IMR-90 (cell line): ENCODE results near the gene HNRNPC. TPM values are rescaled to one million over a fixed set of nuclear protein-coding genes. Genes with fewer than 3 reads are reported as not detected.

ENCODE experiments used
- ATAC-seq: fragments of 200-7000 bp; cut with Tn5 transposase; 2 replicates; pipeline ENCODE4 v1.9.1; 2020; ENCODE audit warnings: low read depth, mild to moderate bottlenecking, moderate library complexity
- BruUV-seq: library from RNA; stranded (reverse); fragments of 400-500 nt; replicated peaks from 2 replicates; lab custom pipeline; 2021; lab: Mats Ljungman, UMichigan
- CTCF ChIA-PET: fragments of 300-600 bp; formaldehyde crosslinking; extraction: SDS; loops from one replicate; lab custom pipeline; 2021; ENCODE audit warnings: antibody characterized with exemption; lab: Yijun Ruan, JAX
- POLR2A ChIA-PET: fragments of 300-600 bp; sonication (Branson Sonifier 250); formaldehyde crosslinking; loops from one replicate; lab custom pipeline; 2022; ENCODE audit warnings: antibody characterized with exemption; ENCODE audit not compliant: unreplicated experiment; lab: Charles Lee
- DNase-seq: peaks from one replicate; pipeline ENCODE4 v3.0.0; 2013
- H2AFZ ChIP-seq: replicated peaks from 2 replicates; pipeline ENCODE3; 2013; ENCODE audit warnings: low read length, mild to moderate bottlenecking; ENCODE audit not compliant: poor library complexity
- H2AK5ac ChIP-seq: 2 replicates; pipeline ENCODE4 v1.6.1; 2013; ENCODE audit warnings: low read depth, low read length, inconsistent platforms
- H2AK9ac ChIP-seq: replicated peaks from 2 replicates; pipeline ENCODE3; 2013; ENCODE audit warnings: mild to moderate bottlenecking, low read depth, low read length, moderate library complexity; ENCODE audit not compliant: poor library complexity
- H2BK120ac ChIP-seq: 2 replicates; pipeline ENCODE4 v1.6.1; 2013; ENCODE audit warnings: low read depth, low read length, inconsistent platforms
- H2BK15ac ChIP-seq: 3 replicates; pipeline ENCODE4 v1.6.1; 2013; ENCODE audit warnings: low read depth, low read length, inconsistent platforms
- H2BK20ac ChIP-seq: 2 replicates; pipeline ENCODE4 v1.6.1; 2013; ENCODE audit warnings: low read depth, mild to moderate bottlenecking, inconsistent platforms, low read length, moderate library complexity
- H2BK5ac ChIP-seq: 2 replicates; pipeline ENCODE4 v1.6.1; 2013; ENCODE audit warnings: mild to moderate bottlenecking, low read depth, low read length, inconsistent platforms; ENCODE audit not compliant: poor library complexity, severe bottlenecking
- H3K14ac ChIP-seq: replicated peaks from 2 replicates; pipeline ENCODE4 v1.6.1; 2013; ENCODE audit warnings: low read depth, low read length, inconsistent platforms
- H3K18ac ChIP-seq: 2 replicates; pipeline ENCODE4 v1.6.1; 2013; ENCODE audit warnings: low read depth, low read length, control low read depth
- H3K23ac ChIP-seq: 2 replicates; pipeline ENCODE4 v1.6.1; 2013; ENCODE audit warnings: low read depth, low read length, inconsistent platforms
- H3K27ac ChIP-seq: 2 replicates; pipeline ENCODE4 v1.5.1; 2013; ENCODE audit warnings: mild to moderate bottlenecking, control low read depth, low read length; ENCODE audit not compliant: insufficient read depth
- H3K27me3 ChIP-seq: 2 replicates; pipeline ENCODE4 v1.6.1; 2013; ENCODE audit warnings: low read length; ENCODE audit not compliant: control insufficient read depth, insufficient read depth
- H3K36me3 ChIP-seq: 2 replicates; pipeline ENCODE4 v1.6.1; 2013; ENCODE audit warnings: low read length, mixed read lengths; ENCODE audit not compliant: control insufficient read depth, insufficient read depth
- H3K4ac ChIP-seq: 2 replicates; pipeline ENCODE4 v1.6.1; 2013; ENCODE audit warnings: low read depth, low read length, inconsistent platforms
- H3K4me1 ChIP-seq: 2 replicates; pipeline ENCODE4 v1.6.1; 2013; ENCODE audit warnings: low read length, mixed read lengths; ENCODE audit not compliant: control insufficient read depth, insufficient read depth
- H3K4me2 ChIP-seq: 2 replicates; pipeline ENCODE4 v1.6.1; 2013; ENCODE audit warnings: low read depth, mild to moderate bottlenecking, control low read depth, low read length, moderate library complexity
- H3K4me3 ChIP-seq: 2 replicates; pipeline ENCODE4 v1.5.1; 2013; ENCODE audit warnings: low read depth, mild to moderate bottlenecking, control low read depth, low read length, moderate library complexity; ENCODE audit not compliant: insufficient read depth
- H3K56ac ChIP-seq: 2 replicates; pipeline ENCODE4 v1.6.1; 2013; ENCODE audit warnings: low read length, inconsistent platforms; ENCODE audit not compliant: insufficient read depth; ENCODE audit errors: extremely low read depth
- H3K79me1 ChIP-seq, 2 experiments: 2 replicates each; pipeline ENCODE4 v1.6.1; 2013; ENCODE audit warnings: low read length in 2 of 2, inconsistent platforms in 1 of 2, low read depth in 1 of 2
- H3K9ac ChIP-seq: 2 replicates; pipeline ENCODE4 v1.6.1; 2013; ENCODE audit warnings: low read depth, low read length, control low read depth
- H3K9me1 ChIP-seq: 2 replicates; pipeline ENCODE4 v1.6.1; 2013; ENCODE audit warnings: low read length, inconsistent platforms; ENCODE audit not compliant: insufficient read depth
- H3K9me3 ChIP-seq: 2 replicates; pipeline ENCODE4 v1.6.1; 2013; ENCODE audit warnings: low read length; ENCODE audit not compliant: control insufficient read depth, insufficient read depth
- H4K20me1 ChIP-seq: 2 replicates; pipeline ENCODE4 v1.6.1; 2013; ENCODE audit warnings: low read length, inconsistent platforms; ENCODE audit not compliant: insufficient read depth
- H4K5ac ChIP-seq: 2 replicates; pipeline ENCODE4 v1.6.1; 2013; ENCODE audit warnings: mild to moderate bottlenecking, low read depth, low read length, control low read depth
- H4K8ac ChIP-seq, 2 experiments: 2 replicates each; pipeline ENCODE4 v1.6.1; 2013; ENCODE audit warnings: low read depth in 2 of 2, low read length in 2 of 2, control low read depth in 1 of 2, inconsistent platforms in 1 of 2
- H4K91ac ChIP-seq: 2 replicates; pipeline ENCODE4 v1.6.1; 2013; ENCODE audit warnings: low read depth, low read length, inconsistent platforms; ENCODE audit not compliant: insufficient read depth
- BHLHE40 ChIP-seq: fragments of 150-350 bp; IDR thresholded peaks from 2 replicates; pipeline ENCODE4 v1.6.1; 2016; ENCODE audit warnings: mild to moderate bottlenecking, low read depth, low read length
- CEBPB ChIP-seq: IDR thresholded peaks from 2 replicates; pipeline ENCODE4 v1.6.1; 2012; ENCODE audit warnings: low read depth, low read length, improper control_type of control experiment
- NFE2L2 ChIP-seq: fragments of 150-350 bp; IDR thresholded peaks from 2 replicates; pipeline ENCODE4 v1.6.1; 2016; ENCODE audit warnings: low read depth, mild to moderate bottlenecking, low read length
- POLR2A ChIP-seq: IDR thresholded peaks from 2 replicates; pipeline ENCODE4 v1.6.1; 2012; ENCODE audit warnings: mild to moderate bottlenecking, low read depth, low read length
- RCOR1 ChIP-seq: IDR thresholded peaks from 2 replicates; pipeline ENCODE4 v1.6.1; 2012; ENCODE audit warnings: mild to moderate bottlenecking, low read length, improper control_type of control experiment; ENCODE audit not compliant: insufficient replicate concordance
- RFX5 ChIP-seq: IDR thresholded peaks from 2 replicates; pipeline ENCODE4 v1.8.0; 2012; ENCODE audit warnings: low read depth, mild to moderate bottlenecking, low read length, moderate library complexity
- WGBS, 2 experiments: methylation state at CpG; one replicate each; pipeline versions ENCODE4 v1.1.5 to v1.1.7; 2013; ENCODE audit warnings: missing lambda C conversion rate in 2 of 2; ENCODE audit not compliant: insufficient read length in 1 of 2; ENCODE audit errors: extremely low coverage in 2 of 2; 5-methylcytosine and 5-hydroxymethylcytosine counted together
- dilution Hi-C: fragments of 300-500 bp; cut with HindIII; formaldehyde crosslinking; loops from one replicate; pipeline ENCODE4 v1.14.3; 2018; ENCODE audit warnings: low sequenced_read_pairs; ENCODE audit not compliant: unreplicated experiment
- in situ Hi-C: fragments of 300-500 bp; cut with MboI; formaldehyde crosslinking; loops from 3 replicates; pipeline ENCODE4 v1.14.3; 2019; ENCODE audit warnings: low sequenced_read_pairs, inconsistent platforms, mixed read lengths
- intact Hi-C: fragments of 100-400 bp; cut with micrococcal nuclease; formaldehyde crosslinking; loops from 2 replicates; pipeline ENCODE4 v1.10.0; 2022
- polyA plus RNA-seq, 3 experiments: library from polyadenylated mRNA; depleted of rRNA; stranded (reverse); fragments of >200 nt; gene quantifications; 2 replicates each; pipeline ENCODE4 v1.2.3, GENCODE V29; 2012; ENCODE audit warnings: low replicate concordance in 1 of 3
- total RNA-seq: library from RNA; depleted of rRNA; stranded (reverse); fragments of >200 nt; gene quantifications from 2 replicates; pipeline ENCODE4 v1.2.3, GENCODE V29; 2012
- TF ChIP-seq, protein P1 (sequence below): conservative IDR thresholded peaks from 2 replicates; pipeline ENCODE4 v1.5.1; 2012; ENCODE audit warnings: mild to moderate bottlenecking, low read depth, low read length, improper control_type of control experiment
- TF ChIP-seq, protein P2 (sequence below): fragments of 150-350 bp; IDR thresholded peaks from 2 replicates; pipeline ENCODE4 v1.6.1; 2016; ENCODE audit warnings: low read depth, mild to moderate bottlenecking, low read length, moderate library complexity, borderline replicate concordance
- TF ChIP-seq, protein P3 (sequence below): fragments of 150-350 bp; IDR thresholded peaks from 2 replicates; pipeline ENCODE4 v1.6.1; 2017; ENCODE audit warnings: mild to moderate bottlenecking, antibody characterized with exemption, low read length, low read depth

HNRNPC gene
- total and polyA plus RNA-seq, 2 of the 4 experiments (the other 2 are of a cell fraction), result 308 to 615 TPM

- no peak overlapping the region for H3K4me2 ChIP-seq
- WGBS, 2 experiments, result 90% methylated on average over 4 of the region's 10 CpGs; no CpG with 5 or more reads in 1 of the 2 experiments
Observed at GRCh38 chr14:21258005-21258888, 11.0 kb downstream of the HNRNPC start.

More at GRCh38 chr14:21258005-21258888, 11.0 kb downstream of the HNRNPC start:
- Histone ChIP-seq H3K27ac (no peak overlapping the region), H4K20me1 (peaks cover 95% of the 10 kb centered on the region), H4K91ac (no peak overlapping the region), H3K4me1 (peaks cover 9% of the 10 kb centered on the region), H2AFZ (no peak overlapping the region), H2BK15ac (no peak overlapping the region), H3K18ac (no peak overlapping the region), H3K4me3 (no peak overlapping the region), H2AK5ac (no peak overlapping the region), H2AK9ac (no peak overlapping the region), H3K56ac (no peak overlapping the region), H3K9me1 (peaks cover 22% of the 10 kb centered on the region), H3K9ac (no peak overlapping the region), H2BK5ac (no peak overlapping the region), H3K27me3 (no peaks in the 10 kb centered on the region), H2BK20ac (no peak overlapping the region), H3K36me3 (peaks cover 38% of the 10 kb centered on the region), H4K8ac (no peak overlapping the region), H2BK120ac (no peak overlapping the region), H3K4ac (no peak overlapping the region), H4K5ac (no peak overlapping the region), H3K14ac (no peak overlapping the region), H3K9me3 (no peaks in the 10 kb centered on the region), H3K79me1 (peaks cover 5 to 45% of the 10 kb centered on the region in 2 experiments; a peak in 3 of 4 replicates), H3K23ac (peak overlapping the region; percentile 33; the same call in 1 of the 2 replicates)
- TF ChIP-seq NFE2L2 (no peak), POLR2A (0 out of 2 replicates have a peak, but pooled peaks have one; percentile 20), BHLHE40 (no peak), CEBPB (no peak), RCOR1 (no peak), RFX5 (no peak)
- TF ChIP-seq, protein P1, sequence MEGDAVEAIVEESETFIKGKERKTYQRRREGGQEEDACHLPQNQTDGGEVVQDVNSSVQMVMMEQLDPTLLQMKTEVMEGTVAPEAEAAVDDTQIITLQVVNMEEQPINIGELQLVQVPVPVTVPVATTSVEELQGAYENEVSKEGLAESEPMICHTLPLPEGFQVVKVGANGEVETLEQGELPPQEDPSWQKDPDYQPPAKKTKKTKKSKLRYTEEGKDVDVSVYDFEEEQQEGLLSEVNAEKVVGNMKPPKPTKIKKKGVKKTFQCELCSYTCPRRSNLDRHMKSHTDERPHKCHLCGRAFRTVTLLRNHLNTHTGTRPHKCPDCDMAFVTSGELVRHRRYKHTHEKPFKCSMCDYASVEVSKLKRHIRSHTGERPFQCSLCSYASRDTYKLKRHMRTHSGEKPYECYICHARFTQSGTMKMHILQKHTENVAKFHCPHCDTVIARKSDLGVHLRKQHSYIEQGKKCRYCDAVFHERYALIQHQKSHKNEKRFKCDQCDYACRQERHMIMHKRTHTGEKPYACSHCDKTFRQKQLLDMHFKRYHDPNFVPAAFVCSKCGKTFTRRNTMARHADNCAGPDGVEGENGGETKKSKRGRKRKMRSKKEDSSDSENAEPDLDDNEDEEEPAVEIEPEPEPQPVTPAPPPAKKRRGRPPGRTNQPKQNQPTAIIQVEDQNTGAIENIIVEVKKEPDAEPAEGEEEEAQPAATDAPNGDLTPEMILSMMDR, result no peak
- TF ChIP-seq, protein P2, sequence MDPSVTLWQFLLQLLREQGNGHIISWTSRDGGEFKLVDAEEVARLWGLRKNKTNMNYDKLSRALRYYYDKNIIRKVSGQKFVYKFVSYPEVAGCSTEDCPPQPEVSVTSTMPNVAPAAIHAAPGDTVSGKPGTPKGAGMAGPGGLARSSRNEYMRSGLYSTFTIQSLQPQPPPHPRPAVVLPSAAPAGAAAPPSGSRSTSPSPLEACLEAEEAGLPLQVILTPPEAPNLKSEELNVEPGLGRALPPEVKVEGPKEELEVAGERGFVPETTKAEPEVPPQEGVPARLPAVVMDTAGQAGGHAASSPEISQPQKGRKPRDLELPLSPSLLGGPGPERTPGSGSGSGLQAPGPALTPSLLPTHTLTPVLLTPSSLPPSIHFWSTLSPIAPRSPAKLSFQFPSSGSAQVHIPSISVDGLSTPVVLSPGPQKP, result no peak
- TF ChIP-seq, protein P3, sequence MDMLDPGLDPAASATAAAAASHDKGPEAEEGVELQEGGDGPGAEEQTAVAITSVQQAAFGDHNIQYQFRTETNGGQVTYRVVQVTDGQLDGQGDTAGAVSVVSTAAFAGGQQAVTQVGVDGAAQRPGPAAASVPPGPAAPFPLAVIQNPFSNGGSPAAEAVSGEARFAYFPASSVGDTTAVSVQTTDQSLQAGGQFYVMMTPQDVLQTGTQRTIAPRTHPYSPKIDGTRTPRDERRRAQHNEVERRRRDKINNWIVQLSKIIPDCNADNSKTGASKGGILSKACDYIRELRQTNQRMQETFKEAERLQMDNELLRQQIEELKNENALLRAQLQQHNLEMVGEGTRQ, result no peak
- in situ Hi-C loops (no loop called here), intact Hi-C loops (no loop called here), dilution Hi-C loops (no loop called here)
- BruUV-seq, result no TSS peak
- ATAC-seq (no peak), DNase-seq (no peak)
- ChIA-PET POLR2A (interaction anchor here (0.6 kb wide), 1 partner anchor 18 kb away, joined by 3 read pairs; no protein-coding TSS in a partner anchor), CTCF (no interaction called here)
